Transverse colon (tissue), 4 donors: ENCODE data around the gene F2RL3.

Source experiments
- CTCF ChIP-seq, 5 experiments: fragments of 200-600 bp in 3 of 5; fragments of 450-650 bp in 2 of 5; sonication (generic) in 3 of 5; IDR thresholded peaks; 1 replicate in 2 of 5; 2 replicates in 3 of 5; pipeline ENCODE4 v1.5.1; 2016 to 2017; ENCODE audit warnings: antibody characterized with exemption in 5 of 5, inconsistent platforms in 3 of 5, mild to moderate bottlenecking in 2 of 5, moderate library complexity in 1 of 5
- EP300 ChIP-seq: sonication (generic); formaldehyde crosslinking; IDR thresholded peaks from one replicate; pipeline ENCODE4 v1.6.1; 2017; ENCODE audit warnings: antibody characterized with exemption, low read depth
- POLR2AphosphoS5 ChIP-seq, 3 donors: sonication (generic); formaldehyde crosslinking; IDR thresholded peaks; one replicate each; pipeline ENCODE4 v1.6.1; 2016; ENCODE audit warnings: antibody characterized with exemption in 3 of 3

GRCh38 chr19:16902545-16902944, 13.7 kb downstream of the F2RL3 start:
- no peak for TF ChIP-seq CTCF (IDR thresholded peaks at IDR 0.05)
- no peak for TF ChIP-seq EP300
- no peak for TF ChIP-seq POLR2AphosphoS5 (IDR thresholded peaks at IDR 0.05)
